Neuronal stem cell (in vitro differentiated cells): Measurements from ENCODE around the gene WDR46.

Source experiments
- DNase-seq: peaks from one replicate; pipeline ENCODE4 v3.0.0-alpha.2; 2013; ENCODE audit warnings: low spot score
- H2AFZ ChIP-seq: one replicate; pipeline ENCODE4 v1.6.1; 2013; ENCODE audit warnings: mild to moderate bottlenecking, low read length, inconsistent platforms
- H2AK5ac ChIP-seq: 2 replicates; pipeline ENCODE4 v1.6.1; 2013; ENCODE audit warnings: low read depth, mild to moderate bottlenecking, inconsistent platforms, low read length, moderate library complexity, mixed read lengths
- H2BK120ac ChIP-seq: 2 replicates; pipeline ENCODE4 v1.6.1; 2013; ENCODE audit warnings: low read depth, mild to moderate bottlenecking, inconsistent platforms, low read length, moderate library complexity, mixed read lengths
- H2BK12ac ChIP-seq: one replicate; pipeline ENCODE4 v1.6.1; 2013; ENCODE audit warnings: low read length, inconsistent platforms
- H2BK15ac ChIP-seq: 2 replicates; pipeline ENCODE4 v1.6.1; 2013; ENCODE audit warnings: mild to moderate bottlenecking, low read length, inconsistent platforms, mixed read lengths
- H2BK5ac ChIP-seq: one replicate; pipeline ENCODE4 v1.6.1; 2013; ENCODE audit warnings: inconsistent platforms, mild to moderate bottlenecking, low read length, moderate library complexity
- H3K14ac ChIP-seq: one replicate; pipeline ENCODE4 v1.6.1; 2013; ENCODE audit warnings: low read length, inconsistent platforms
- H3K18ac ChIP-seq: 2 replicates; pipeline ENCODE4 v1.6.1; 2013; ENCODE audit warnings: low read length, inconsistent platforms
- H3K23ac ChIP-seq: 2 replicates; pipeline ENCODE4 v1.6.1; 2013; ENCODE audit warnings: low read depth, mild to moderate bottlenecking, mixed read lengths, low read length, inconsistent platforms; ENCODE audit not compliant: poor library complexity
- H3K27ac ChIP-seq: replicated peaks from 3 replicates; pipeline ENCODE4 v1.5.1; 2013; ENCODE audit warnings: low read length, inconsistent platforms
- H3K27me3 ChIP-seq, 3 experiments: 2 replicates each; pipeline ENCODE4 v1.6.1; 2013; ENCODE audit warnings: low read length in 3 of 3, mild to moderate bottlenecking in 2 of 3, inconsistent platforms in 1 of 3, low read depth in 1 of 3, mixed read lengths in 1 of 3, moderate library complexity in 1 of 3; ENCODE audit not compliant: control insufficient read depth in 3 of 3, insufficient read depth in 3 of 3
- H3K36me3 ChIP-seq, 2 donors: replicated peaks in 1 of 2; 2 replicates each; pipeline ENCODE4 v1.6.1; 2013; ENCODE audit warnings: low read length in 2 of 2; ENCODE audit not compliant: control insufficient read depth in 2 of 2, insufficient read depth in 2 of 2
- H3K4ac ChIP-seq: 2 replicates; pipeline ENCODE4 v1.6.1; 2013; ENCODE audit warnings: inconsistent platforms, mild to moderate bottlenecking, low read length, moderate library complexity
- H3K4me1 ChIP-seq, 2 donors: 1 replicate in 1 of 2; 2 replicates in 1 of 2; pipeline ENCODE4 v1.6.1; 2013; ENCODE audit warnings: low read length in 2 of 2, low read depth in 1 of 2; ENCODE audit not compliant: control insufficient read depth in 2 of 2, insufficient read depth in 1 of 2
- H3K4me2 ChIP-seq: one replicate; pipeline ENCODE4 v1.6.1; 2013; ENCODE audit warnings: mild to moderate bottlenecking, low read length, inconsistent platforms; ENCODE audit not compliant: insufficient read depth, poor library complexity, severe bottlenecking
- H3K4me3 ChIP-seq, 2 donors: 2 replicates each; pipeline ENCODE4 v1.5.1; 2013; ENCODE audit warnings: low read length in 2 of 2, mild to moderate bottlenecking in 2 of 2, inconsistent platforms in 1 of 2, moderate library complexity in 1 of 2
- H3K79me1 ChIP-seq: one replicate; pipeline ENCODE4 v1.6.1; 2013; ENCODE audit warnings: low read depth, mild to moderate bottlenecking, inconsistent platforms, low read length, moderate library complexity
- H3K9ac ChIP-seq: one replicate; pipeline ENCODE4 v1.6.1; 2013; ENCODE audit warnings: mild to moderate bottlenecking, low read depth, low read length, inconsistent platforms; ENCODE audit not compliant: poor library complexity
- H3K9me3 ChIP-seq, 2 donors: replicated peaks in 1 of 2; 2 replicates each; pipeline versions ENCODE3 to v1.6.1; 2013; ENCODE audit warnings: low read length in 2 of 2, mild to moderate bottlenecking in 2 of 2, inconsistent platforms in 1 of 2, low read depth in 1 of 2, mixed read lengths in 1 of 2, moderate library complexity in 1 of 2; ENCODE audit not compliant: control insufficient read depth in 2 of 2, insufficient read depth in 1 of 2
- H4K8ac ChIP-seq: one replicate; pipeline ENCODE4 v1.6.1; 2013; ENCODE audit warnings: low read depth, mild to moderate bottlenecking, inconsistent platforms, low read length, moderate library complexity
- H4K91ac ChIP-seq: one replicate; pipeline ENCODE4 v1.6.1; 2013; ENCODE audit warnings: low read length, low read depth, mild to moderate bottlenecking, inconsistent platforms; ENCODE audit not compliant: poor library complexity
- WGBS, 2 donors: extraction: QIAGEN DNeasy Blood & Tissue Kit; methylation state at CpG; one replicate each; pipeline ENCODE4 v1.1.7; 2013; ENCODE audit warnings: missing lambda C conversion rate in 2 of 2, mixed read lengths in 1 of 2; ENCODE audit not compliant: insufficient read length in 2 of 2, insufficient replicate concordance in 1 of 2; ENCODE audit errors: extremely low coverage in 2 of 2; 5-methylcytosine and 5-hydroxymethylcytosine counted together

Gene WDR46

DNA sequence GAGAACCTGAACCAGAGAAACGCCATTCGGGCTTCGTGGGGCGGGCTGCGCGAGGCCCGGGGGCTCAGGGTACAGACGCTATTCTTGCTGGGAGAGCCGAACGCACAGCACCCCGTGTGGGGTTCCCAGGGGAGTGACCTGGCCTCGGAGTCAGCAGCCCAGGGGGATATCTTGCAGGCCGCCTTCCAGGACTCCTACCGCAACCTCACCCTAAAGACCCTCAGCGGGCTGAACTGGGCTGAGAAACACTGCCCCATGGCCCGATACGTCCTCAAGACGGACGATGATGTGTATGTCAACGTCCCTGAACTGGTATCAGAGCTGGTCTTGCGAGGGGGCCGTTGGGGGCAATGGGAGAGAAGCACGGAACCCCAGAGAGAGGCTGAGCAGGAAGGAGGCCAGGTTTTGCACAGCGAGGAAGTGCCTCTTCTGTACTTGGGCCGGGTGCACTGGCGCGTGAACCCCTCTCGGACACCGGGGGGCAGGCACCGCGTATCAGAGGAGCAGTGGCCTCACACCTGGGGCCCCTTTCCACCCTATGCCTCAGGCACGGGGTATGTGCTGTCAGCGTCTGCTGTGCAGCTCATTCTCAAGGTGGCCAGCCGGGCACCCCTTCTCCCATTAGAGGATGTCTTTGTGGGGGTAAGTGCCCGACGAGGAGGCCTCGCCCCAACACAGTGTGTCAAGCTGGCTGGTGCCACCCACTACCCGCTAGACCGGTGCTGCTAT is 11.2 kb downstream of the WDR46 start:
- peak overlapping the region; percentile 88 for H3K4me2 ChIP-seq
- H2AFZ ChIP-seq = peak overlapping the region; percentile 86
- H3K4me3 ChIP-seq = peak overlapping the region; percentile 42 to 79
- H3K36me3 ChIP-seq = peaks cover 47 to 80% of the 10 kb centered on the region in 2 donors
- H3K27me3 ChIP-seq = no peaks in the 10 kb centered on the region
- H2AK5ac ChIP-seq = peak overlapping the region; percentile 59
- H3K27ac ChIP-seq = peak overlapping the region; percentile 89
- no peak overlapping the region for H3K4ac ChIP-seq
- peaks cover 7% of the 10 kb centered on the region for H3K79me1 ChIP-seq
- no peak overlapping the region for H4K8ac ChIP-seq
- no peak overlapping the region for H4K91ac ChIP-seq
- H2BK120ac ChIP-seq = no peak overlapping the region
- peak overlapping the region; percentile 81 for H3K18ac ChIP-seq
- no peaks in the 10 kb centered on the region for H3K9me3 ChIP-seq
- no peak overlapping the region for H3K9ac ChIP-seq
- H3K14ac ChIP-seq = no peak overlapping the region
- no CpG with 5 or more reads among the region's 39 CpGs for WGBS, 2 donors
- H2BK12ac ChIP-seq = peak overlapping the region; percentile 47
- H3K23ac ChIP-seq = peak overlapping the region; percentile 99
- H3K4me1 ChIP-seq = peaks cover 16 to 26% of the 10 kb centered on the region in 2 donors
- peak overlapping the region; percentile 76 for H2BK5ac ChIP-seq
- peak overlapping the region; percentile 69 for H2BK15ac ChIP-seq
- DNase-seq = no peak

DNA sequence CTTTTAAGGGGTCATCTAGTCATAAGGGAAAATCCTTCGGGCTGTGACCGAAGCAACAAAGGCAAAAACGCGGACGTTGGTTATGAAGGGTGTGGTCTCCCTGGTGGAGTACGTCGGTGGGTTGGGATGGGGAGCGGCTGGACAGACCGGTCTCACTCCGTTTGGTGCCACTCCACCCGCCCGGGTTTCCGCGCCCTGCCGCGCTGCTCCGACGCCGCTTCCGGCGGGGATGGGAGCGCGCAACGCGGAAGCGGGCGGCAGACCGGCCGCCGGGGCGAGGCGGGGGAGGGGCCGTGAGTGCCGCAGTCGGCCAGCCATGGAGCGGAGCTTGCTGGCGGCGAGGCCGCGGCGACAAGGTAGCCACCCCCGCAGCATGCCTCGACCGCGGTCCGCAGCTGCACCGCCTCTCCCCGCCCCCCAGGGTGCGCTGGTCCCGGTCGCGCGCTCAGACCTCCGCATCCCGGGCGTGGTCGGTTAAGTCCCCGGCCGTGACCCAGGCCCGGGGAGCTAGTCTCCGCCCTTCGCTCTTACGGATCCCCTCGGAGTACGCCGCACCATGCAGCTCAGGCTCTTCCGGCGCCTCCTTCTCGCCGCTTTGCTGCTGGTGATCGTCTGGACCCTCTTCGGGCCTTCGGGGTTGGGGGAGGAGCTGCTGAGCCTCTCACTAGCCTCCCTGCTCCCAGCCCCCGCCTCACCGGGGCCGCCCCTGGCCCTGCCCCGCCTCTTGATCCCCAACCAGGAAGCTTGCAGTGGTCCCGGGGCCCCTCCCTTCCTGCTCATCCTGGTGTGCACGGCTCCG is 12.0 kb downstream of the WDR46 start, which contains the start of gene B3GALT4:
Gene B3GALT4 (plus strand): TSS at position 260 of the 799 bp plus-strand sequence. CDS start 297 bp downstream, at position 557.
- H3K4ac ChIP-seq = no peak within 1 kb of the TSS
- peaks cover 20 to 27% of the 10 kb centered on the region in 2 donors for H3K4me1 ChIP-seq
- peak within 1 kb of the TSS; percentile 89 for H3K27ac ChIP-seq
- peaks cover 10% of the 10 kb centered on the region for H3K79me1 ChIP-seq
- peak within 1 kb of the TSS; percentile 69 for H2BK15ac ChIP-seq
- H2AK5ac ChIP-seq = peak within 1 kb of the TSS; percentile 59
- H3K14ac ChIP-seq = no peak within 1 kb of the TSS
- peak within 1 kb of the TSS; percentile 89 for H3K9ac ChIP-seq
- H2BK12ac ChIP-seq = peak within 1 kb of the TSS; percentile 47
- H3K18ac ChIP-seq = peak within 1 kb of the TSS; percentile 90
- no peak within 1 kb of the TSS for H4K91ac ChIP-seq
- H3K9me3 ChIP-seq = no peaks in the 10 kb centered on the region
- H2BK120ac ChIP-seq = peak within 1 kb of the TSS; percentile 73
- peak within 1 kb of the TSS; percentile 76 for H2BK5ac ChIP-seq
- no peak within 1 kb of the TSS for H4K8ac ChIP-seq
- peak within 1 kb of the TSS; percentile 99 for H3K23ac ChIP-seq
- peak within 1 kb of the TSS; percentile 86 for H2AFZ ChIP-seq
- H3K4me3 ChIP-seq = peak within 1 kb of the TSS; percentile 42 to 79
- peaks cover 46 to 81% of the 10 kb centered on the region in 2 donors for H3K36me3 ChIP-seq
- peak; percentile 81 for DNase-seq
- peak within 1 kb of the TSS; percentile 88 for H3K4me2 ChIP-seq
- WGBS, 2 donors = no CpG with 5 or more reads among the region's 80 CpGs
- no peaks in the 10 kb centered on the region for H3K27me3 ChIP-seq

DNA sequence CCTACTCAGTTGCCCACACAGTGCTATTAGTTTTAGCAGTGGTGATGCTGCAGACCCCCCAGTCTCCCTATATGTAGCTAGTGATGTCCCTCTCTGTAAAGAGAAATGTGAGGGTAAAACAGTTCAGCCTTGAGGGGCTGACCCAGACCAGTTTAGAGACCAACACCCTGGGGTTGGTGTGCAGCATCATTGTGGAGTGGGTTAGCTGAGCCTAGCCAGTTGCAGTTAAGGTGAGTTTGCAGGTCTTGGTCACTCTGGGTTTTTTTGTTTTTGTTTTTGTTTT is 12.5 kb downstream of the WDR46 start:
- Histone ChIP-seq H3K4me1 (peaks cover 20 to 27% of the 10 kb centered on the region in 2 donors), H2BK12ac (no peak overlapping the region), H3K36me3 (peaks cover 46 to 79% of the 10 kb centered on the region in 2 donors), H3K14ac (no peak overlapping the region), H4K91ac (no peak overlapping the region), H3K9me3 (no peaks in the 10 kb centered on the region), H4K8ac (no peak overlapping the region), H3K4me3 (peak overlapping the region; percentile 42 to 79), H3K79me1 (peaks cover 8% of the 10 kb centered on the region), H2BK120ac (no peak overlapping the region), H2BK15ac (no peak overlapping the region), H3K27ac (peak overlapping the region; percentile 89), H2BK5ac (no peak overlapping the region), H3K9ac (peak overlapping the region; percentile 63), H3K18ac (no peak overlapping the region), H3K4me2 (peak overlapping the region; percentile 88), H3K23ac (no peak overlapping the region), H2AFZ (peak overlapping the region; percentile 86), H3K27me3 (no peaks in the 10 kb centered on the region), H2AK5ac (peak overlapping the region; percentile 59), H3K4ac (no peak overlapping the region)
- DNase-seq = no peak
